K562 (cell line): Measurements from ENCODE around the gene SLC4A2. TPM values are rescaled to one million over a fixed set of nuclear protein-coding genes. Genes with fewer than 3 reads are reported as not detected.

ENCODE experiments used
- ATAC-seq: fragments of 200-7000 bp; cut with Tn5 transposase; 3 replicates; pipeline ENCODE4 v1.9.1; 2020; ENCODE audit warnings: moderate library complexity
- BruUV-seq: library from RNA; stranded (reverse); fragments of 400-500 nt; replicated peaks from 2 replicates; lab custom pipeline; 2021; lab: Mats Ljungman, UMichigan
- CTCF ChIA-PET: fragments of 300-600 bp; formaldehyde crosslinking; extraction: SDS; loops from one replicate; lab custom pipeline; 2021; ENCODE audit warnings: low intra/inter-chr PET ratio; lab: Yijun Ruan, JAX
- POLR2A ChIA-PET: fragments of 300-600, 350-650 bp; sonication (Branson Sonifier 250); formaldehyde crosslinking; extraction: SDS; loops from one replicate; lab custom pipeline; 2021; ENCODE audit warnings: antibody characterized with exemption, inconsistent platforms; lab: Yijun Ruan, JAX
- DNase-seq, 4 experiments: peaks; one replicate each; pipeline versions ENCODE4 v3.0.0 to v3.0.0-alpha.2; 2011 to 2018; ENCODE audit warnings: low spot score in 3 of 4, mixed read lengths in 3 of 4; ENCODE audit errors: extremely low read depth in 1 of 4
- FAIRE-seq: peaks from 2 replicates; lab custom pipeline; 2011; peaks lifted over from hg19 to GRCh38; lab: Jason Lieb, UNC
- H2AFZ ChIP-seq: 2 replicates; pipeline ENCODE4 v1.6.0; 2011; ENCODE audit warnings: low read depth, low read length, control low read depth, inconsistent platforms
- H3K27ac ChIP-seq: fragments of 200-600 bp; 3 replicates; pipeline ENCODE4 v1.8.0; 2011; ENCODE audit warnings: low read depth, mild to moderate bottlenecking, control low read depth, inconsistent platforms, low read length, moderate library complexity, mixed read lengths; ENCODE audit errors: extremely low read depth
- H3K27me3 ChIP-seq, 2 experiments: fragments of 300-600 bp in 1 of 2; 2 replicates in 1 of 2; 3 replicates in 1 of 2; pipeline versions ENCODE4 v1.6.0 to v1.8.0; 2011; ENCODE audit warnings: inconsistent platforms in 2 of 2, low read length in 2 of 2, mild to moderate bottlenecking in 1 of 2, mixed read lengths in 1 of 2, moderate library complexity in 1 of 2; ENCODE audit not compliant: control insufficient read depth in 2 of 2, insufficient read depth in 2 of 2
- H3K36me3 ChIP-seq: fragments of 300-600 bp; 3 replicates; pipeline ENCODE4 v1.8.0; 2011; ENCODE audit warnings: mild to moderate bottlenecking, low read length, inconsistent platforms; ENCODE audit not compliant: control insufficient read depth, insufficient read depth
- H3K4me1 ChIP-seq, 2 experiments: fragments of 200-600 bp in 1 of 2; replicated peaks in 1 of 2; 2 replicates in 1 of 2; 3 replicates in 1 of 2; pipeline versions ENCODE4 v1.5.1 to v1.8.0; 2011; ENCODE audit warnings: inconsistent platforms in 2 of 2, low read length in 2 of 2, mild to moderate bottlenecking in 1 of 2, mixed read lengths in 1 of 2, moderate library complexity in 1 of 2; ENCODE audit not compliant: control insufficient read depth in 2 of 2, insufficient read depth in 2 of 2
- H3K4me2 ChIP-seq: 2 replicates; pipeline ENCODE4 v1.6.1; 2011; ENCODE audit warnings: low read length, control low read depth, inconsistent platforms, mixed read lengths; ENCODE audit not compliant: insufficient read depth
- H3K4me3 ChIP-seq: fragments of 200-600 bp; sonication (generic), shearing (Covaris generic); 2 replicates; pipeline ENCODE4 v1.5.1; 2016; ENCODE audit warnings: control low read depth, inconsistent platforms
- H3K79me2 ChIP-seq: fragments of 200-600 bp; 3 replicates; pipeline ENCODE4 v1.8.0; 2011; ENCODE audit warnings: low read length, inconsistent platforms; ENCODE audit not compliant: control insufficient read depth, insufficient read depth
- H3K9ac ChIP-seq, 2 experiments: 2 replicates each; pipeline versions ENCODE4 v1.6.0 to v1.6.1; 2011; ENCODE audit warnings: low read depth in 2 of 2, low read length in 2 of 2, control low read depth in 1 of 2, inconsistent platforms in 1 of 2, mild to moderate bottlenecking in 1 of 2, mixed read lengths in 1 of 2; ENCODE audit not compliant: insufficient read depth in 1 of 2
- H3K9me1 ChIP-seq: one replicate; pipeline ENCODE4 v1.6.0; 2011; ENCODE audit warnings: inconsistent platforms, mild to moderate bottlenecking, low read length, moderate library complexity; ENCODE audit not compliant: control insufficient read depth, insufficient read depth
- H3K9me3 ChIP-seq: replicated peaks from 2 replicates; pipeline ENCODE4 v1.5.1; 2011; ENCODE audit warnings: low read depth, low read length, inconsistent platforms; ENCODE audit not compliant: control insufficient read depth, insufficient read depth
- H4K20me1 ChIP-seq: replicated peaks from 2 replicates; pipeline ENCODE4 v1.6.1; 2011; ENCODE audit warnings: low read length, inconsistent platforms, mixed read lengths; ENCODE audit not compliant: control insufficient read depth, insufficient read depth
- ARID2 ChIP-seq: fragments of 450-650 bp; IDR thresholded peaks from 2 replicates; pipeline ENCODE4 v1.6.1; 2017; ENCODE audit warnings: antibody characterized with exemption, mild to moderate bottlenecking
- CBX8 ChIP-seq: fragments of 200-600 bp; sonication (generic); IDR thresholded peaks from 2 replicates; pipeline ENCODE4 v1.6.1; 2012; ENCODE audit warnings: borderline replicate concordance, mixed run types, low read depth, mild to moderate bottlenecking, moderate library complexity, mixed read lengths, low read length, control low read depth, inconsistent platforms; ENCODE audit not compliant: poor library complexity, severe bottlenecking; ENCODE audit errors: extremely low read depth
- CTCFL ChIP-seq: IDR thresholded peaks from 2 replicates; pipeline ENCODE4 v1.6.1; 2011; ENCODE audit warnings: borderline replicate concordance, low read depth, mild to moderate bottlenecking, moderate library complexity, low read length; ENCODE audit not compliant: insufficient read depth, poor library complexity, severe bottlenecking
- ETV5 ChIP-seq: sonication (generic); formaldehyde crosslinking; IDR thresholded peaks from 2 replicates; pipeline ENCODE4 v1.4.0; 2020; ENCODE audit warnings: low read depth, mild to moderate bottlenecking, missing genetic modification reagents
- FOXA1 ChIP-seq: fragments of 450-650 bp; IDR thresholded peaks from 2 replicates; pipeline ENCODE4 v1.6.1; 2016; ENCODE audit warnings: mild to moderate bottlenecking, borderline replicate concordance
- HDAC3 ChIP-seq: fragments of 450-650 bp; IDR thresholded peaks from 2 replicates; pipeline ENCODE4 v1.6.1; 2018; ENCODE audit warnings: borderline replicate concordance, mild to moderate bottlenecking, moderate library complexity; ENCODE audit not compliant: partially characterized antibody
- RAD21 ChIP-seq, 2 experiments: fragments of 250-450 bp in 1 of 2; fragments of 450-650 bp in 1 of 2; sonication (Bioruptor Pico) in 1 of 2; formaldehyde crosslinking in 1 of 2; IDR thresholded peaks in 1 of 2; conservative IDR thresholded peaks in 1 of 2; 2 replicates each; pipeline versions ENCODE4 v1.4.0 to v1.8.0; 2020 to 2022; ENCODE audit warnings: mild to moderate bottlenecking in 2 of 2, moderate library complexity in 1 of 2
- RBM34 ChIP-seq: fragments of 200-400 bp; formaldehyde crosslinking; IDR thresholded peaks from 2 replicates; pipeline ENCODE4 v1.6.1; 2018; ENCODE audit warnings: low read length, borderline replicate concordance; ENCODE audit not compliant: insufficient read depth
- RCOR1 ChIP-seq, 2 experiments: IDR thresholded peaks; 2 replicates each; pipeline ENCODE4 v1.6.1; 2012; ENCODE audit warnings: low read depth in 2 of 2, low read length in 2 of 2, borderline replicate concordance in 1 of 2, improper control_type of control experiment in 1 of 2
- U2AF1 ChIP-seq: fragments of 200-400 bp; formaldehyde crosslinking; optimal IDR thresholded peaks from 2 replicates; pipeline ENCODE3; 2017; ENCODE audit warnings: mild to moderate bottlenecking, low read depth, low read length, moderate library complexity
- ZNF174 ChIP-seq: fragments of 250-450 bp; sonication (Bioruptor Pico); IDR thresholded peaks from 2 replicates; pipeline ENCODE4 v1.4.0; 2020; ENCODE audit warnings: mild to moderate bottlenecking
- ZNF263 ChIP-seq: sonication (generic); formaldehyde crosslinking; IDR thresholded peaks from 2 replicates; pipeline ENCODE4 v1.8.0; 2022; ENCODE audit warnings: mild to moderate bottlenecking, missing genetic modification reagents, borderline replicate concordance
- WGBS: fragments of 100-300 bp; shearing (Covaris generic); methylation state at CpG from one replicate; pipeline ENCODE4 v1.1.6; 2016; ENCODE audit warnings: low coverage, mixed read lengths; ENCODE audit not compliant: insufficient coverage; ENCODE audit errors: missing lambda C conversion rate; 5-methylcytosine and 5-hydroxymethylcytosine counted together
- in situ Hi-C: fragments of 300-500 bp; cut with MboI; formaldehyde crosslinking; loops from 4 replicates; pipeline ENCODE4 v1.15.0; 2018; ENCODE audit warnings: inconsistent platforms, mixed read lengths
- intact Hi-C: fragments of 100-400 bp; cut with micrococcal nuclease; formaldehyde crosslinking; loops from 2 replicates; pipeline ENCODE4 v1.14.2; 2022
- polyA plus RNA-seq, 8 experiments: library from polyadenylated mRNA; depleted of rRNA in 4 of 8; stranded (reverse) in 5 of 8; unstranded in 3 of 8; fragments of >200 nt; fragmentation: Nextera tagmentation in 2 of 8; fragmentation: Illumina TruSeq in 1 of 8; extraction: Ambion mirVana in 2 of 8; extraction: Trizol in 1 of 8; gene quantifications; 2 replicates each; pipeline versions ENCODE4 v1.2.1 to v1.2.3, GENCODE V29; 2011 to 2014; ENCODE audit warnings: inconsistent platforms in 1 of 8, missing spikeins in 1 of 8
- total RNA-seq, 7 experiments: library from RNA; depleted of rRNA in 6 of 7; stranded (reverse); fragments of >200 nt in 6 of 7; fragmentation: Illumina TruSeq in 2 of 7; extraction: Trizol in 2 of 7; gene quantifications; 2 replicates each; pipeline versions ENCODE4 v1.2.1 to v1.2.3, GENCODE V29; 2011 to 2021; ENCODE audit warnings: low replicate concordance in 1 of 7
- TF ChIP-seq, protein P1 (sequence below): fragments of 450-650 bp; IDR thresholded peaks from 2 replicates; pipeline ENCODE4 v1.6.1; 2016; ENCODE audit warnings: missing biosample characterization, missing genetic modification characterization
- TF ChIP-seq, protein P2 (sequence below): sonication (generic); formaldehyde crosslinking; IDR thresholded peaks from 2 replicates; pipeline ENCODE4 v1.8.0; 2022; ENCODE audit warnings: missing genetic modification reagents, mild to moderate bottlenecking, moderate library complexity, borderline replicate concordance

Gene SLC4A2
- total and polyA plus RNA-seq, 9 of the 15 experiments (the other 6 are each of a cell fraction or from before 2014, with no cell fraction given), result 11.4 to 375 (median 130) TPM

GRCh38 chr7:151110941-151111645 lies 51.7 kb downstream of the SLC4A2 start:
- Histone ChIP-seq H3K27ac (no peak overlapping the region; the same call in 2 of the 3 replicates), H4K20me1 (peaks cover 66% of the 10 kb centered on the region), H2AFZ (no peak overlapping the region), H3K9ac (peak overlapping the region in 1 of 2 experiments; percentile 68; a peak in 2 of 4 replicates), H3K4me1 (peaks cover 51 to 73% of the 10 kb centered on the region in 2 experiments), H3K79me2 (peaks cover 86% of the 10 kb centered on the region), H3K9me1 (peaks cover 19% of the 10 kb centered on the region), H3K9me3 (no peaks in the 10 kb centered on the region), H3K27me3 (no peaks in the 10 kb centered on the region), H3K4me3 (no peak overlapping the region), H3K36me3 (peaks cover 43% of the 10 kb centered on the region; the same call in 2 of the 3 replicates), H3K4me2 (no peak overlapping the region)
- CTCF ChIA-PET, result interaction anchor here (0.6 to 2.8 kb wide), 16 partner anchors 19 to 215 kb away, joined by 3 to 33 read pairs (median 4); partner anchors contain the start of genes ABCB8, AGAP3 and SLC4A2
- DNase-seq, result peak; percentile 88 to 93 (median 92)
- no TSS peak for BruUV-seq
- intact Hi-C loops (loop anchor here (1.0 to 5.0 kb wide), 4 partner anchors 83 to 214 kb away; partner anchors contain the start of gene ABCB8), in situ Hi-C loops (no loop called here)
- FAIRE-seq, result peak; percentile 87
- ATAC-seq, result peak; percentile 91
- WGBS, result 42% methylated on average over 20 of the region's 20 CpGs
- POLR2A ChIA-PET, result interaction anchor here (0.9 to 1.6 kb wide), 6 partner anchors 16 to 127 kb away, joined by 3 to 7 read pairs (median 4); partner anchors contain the start of gene ABCB8
- TF ChIP-seq CTCFL (peak; percentile 72), HDAC3 (no peak), ZNF263 (CRISPR knock-in tag) (peak; percentile 78), ETV5 (CRISPR knock-in tag) (no peak), RAD21 (CRISPR knock-in tag; conservative IDR thresholded peaks at IDR 0.05 in 1 of 2, IDR thresholded peaks at IDR 0.05 in 1 of 2) (peak; percentile 94), RCOR1 (IDR thresholded peaks at IDR 0.05; ENCODE audit: borderline replicate concordance in 1 of 2, low read depth in 2 of 2, low read length in 2 of 2) (peak in 1 of 2 experiments; percentile 75; a peak in 2 of 4 replicates), RBM34 (no peak), ARID2 (peak; percentile 49; the same call in 1 of the 2 replicates), U2AF1 (no peak), FOXA1 (no peak), CBX8 (no peak), ZNF174 (no peak)
- TF ChIP-seq, protein P1, sequence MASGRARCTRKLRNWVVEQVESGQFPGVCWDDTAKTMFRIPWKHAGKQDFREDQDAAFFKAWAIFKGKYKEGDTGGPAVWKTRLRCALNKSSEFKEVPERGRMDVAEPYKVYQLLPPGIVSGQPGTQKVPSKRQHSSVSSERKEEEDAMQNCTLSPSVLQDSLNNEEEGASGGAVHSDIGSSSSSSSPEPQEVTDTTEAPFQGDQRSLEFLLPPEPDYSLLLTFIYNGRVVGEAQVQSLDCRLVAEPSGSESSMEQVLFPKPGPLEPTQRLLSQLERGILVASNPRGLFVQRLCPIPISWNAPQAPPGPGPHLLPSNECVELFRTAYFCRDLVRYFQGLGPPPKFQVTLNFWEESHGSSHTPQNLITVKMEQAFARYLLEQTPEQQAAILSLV (tag), result no peak
- TF ChIP-seq, protein P2, sequence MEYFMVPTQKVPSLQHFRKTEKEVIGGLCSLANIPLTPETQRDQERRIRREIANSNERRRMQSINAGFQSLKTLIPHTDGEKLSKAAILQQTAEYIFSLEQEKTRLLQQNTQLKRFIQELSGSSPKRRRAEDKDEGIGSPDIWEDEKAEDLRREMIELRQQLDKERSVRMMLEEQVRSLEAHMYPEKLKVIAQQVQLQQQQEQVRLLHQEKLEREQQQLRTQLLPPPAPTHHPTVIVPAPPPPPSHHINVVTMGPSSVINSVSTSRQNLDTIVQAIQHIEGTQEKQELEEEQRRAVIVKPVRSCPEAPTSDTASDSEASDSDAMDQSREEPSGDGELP (CRISPR knock-in tag), result peak; percentile 82; the same call in 1 of the 2 replicates
